NCI-H226 (cell line): Measurements from ENCODE around the gene KIFC1.
A peak's percentile ranks its signal among the peaks of the same experiment; 100 is the strongest.
"Not testable (repeated sequence)": the region's sequence is repeated elsewhere in the genome, so short reads cannot be mapped to it uniquely, and the experiment has no call there.

Experiments
- DNase-seq: peaks from one replicate; pipeline ENCODE4 v3.0.0-alpha.2; 2015

KIFC1 gene, protein sequence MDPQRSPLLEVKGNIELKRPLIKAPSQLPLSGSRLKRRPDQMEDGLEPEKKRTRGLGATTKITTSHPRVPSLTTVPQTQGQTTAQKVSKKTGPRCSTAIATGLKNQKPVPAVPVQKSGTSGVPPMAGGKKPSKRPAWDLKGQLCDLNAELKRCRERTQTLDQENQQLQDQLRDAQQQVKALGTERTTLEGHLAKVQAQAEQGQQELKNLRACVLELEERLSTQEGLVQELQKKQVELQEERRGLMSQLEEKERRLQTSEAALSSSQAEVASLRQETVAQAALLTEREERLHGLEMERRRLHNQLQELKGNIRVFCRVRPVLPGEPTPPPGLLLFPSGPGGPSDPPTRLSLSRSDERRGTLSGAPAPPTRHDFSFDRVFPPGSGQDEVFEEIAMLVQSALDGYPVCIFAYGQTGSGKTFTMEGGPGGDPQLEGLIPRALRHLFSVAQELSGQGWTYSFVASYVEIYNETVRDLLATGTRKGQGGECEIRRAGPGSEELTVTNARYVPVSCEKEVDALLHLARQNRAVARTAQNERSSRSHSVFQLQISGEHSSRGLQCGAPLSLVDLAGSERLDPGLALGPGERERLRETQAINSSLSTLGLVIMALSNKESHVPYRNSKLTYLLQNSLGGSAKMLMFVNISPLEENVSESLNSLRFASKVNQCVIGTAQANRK

DNA sequence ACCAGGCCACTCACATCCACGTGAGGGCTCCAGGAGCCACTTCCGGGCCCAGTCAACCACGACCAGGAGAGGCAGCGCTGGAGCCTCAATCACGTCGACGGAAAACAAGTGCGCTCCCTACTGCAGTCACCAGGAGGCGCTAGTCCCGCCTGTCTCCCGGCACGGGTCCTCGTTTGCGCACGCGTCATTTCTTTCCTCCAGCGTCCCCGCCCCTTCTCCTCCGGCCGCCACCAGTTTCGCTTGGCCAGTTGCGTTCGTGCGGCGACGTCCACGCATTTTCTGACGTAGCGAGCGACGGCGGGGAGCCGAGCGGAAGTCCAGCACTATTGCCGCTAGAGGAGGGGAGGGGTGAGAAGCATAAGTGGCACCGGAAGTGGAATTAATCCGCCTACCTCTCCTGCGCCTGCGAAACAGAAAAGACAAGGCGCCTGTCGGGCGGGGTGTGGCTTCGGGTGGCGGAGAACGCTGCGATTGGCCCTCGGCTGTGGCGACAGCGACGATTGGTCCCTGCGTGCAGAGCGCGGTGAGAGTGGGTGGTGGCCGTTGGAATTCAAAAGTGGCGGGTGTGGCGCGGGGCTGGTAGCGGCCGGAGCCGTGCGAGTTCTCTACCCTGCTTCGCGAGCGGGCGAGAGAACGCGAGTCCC, at the start of gene KIFC1:
Gene KIFC1 (plus strand): TSS at position 546 of the 644 bp plus-strand sequence. CDS start 163 bp downstream, outside the sequence.
- peak; percentile 100 for DNase-seq

- not testable (repeated sequence) for DNase-seq
Measured at GRCh38 chr6:33343606-33343952, 48.0 kb upstream of the KIFC1 start.

- no peak for DNase-seq
Measured at GRCh38 chr6:33343953-33344611, 47.5 kb upstream of the KIFC1 start.

DNA sequence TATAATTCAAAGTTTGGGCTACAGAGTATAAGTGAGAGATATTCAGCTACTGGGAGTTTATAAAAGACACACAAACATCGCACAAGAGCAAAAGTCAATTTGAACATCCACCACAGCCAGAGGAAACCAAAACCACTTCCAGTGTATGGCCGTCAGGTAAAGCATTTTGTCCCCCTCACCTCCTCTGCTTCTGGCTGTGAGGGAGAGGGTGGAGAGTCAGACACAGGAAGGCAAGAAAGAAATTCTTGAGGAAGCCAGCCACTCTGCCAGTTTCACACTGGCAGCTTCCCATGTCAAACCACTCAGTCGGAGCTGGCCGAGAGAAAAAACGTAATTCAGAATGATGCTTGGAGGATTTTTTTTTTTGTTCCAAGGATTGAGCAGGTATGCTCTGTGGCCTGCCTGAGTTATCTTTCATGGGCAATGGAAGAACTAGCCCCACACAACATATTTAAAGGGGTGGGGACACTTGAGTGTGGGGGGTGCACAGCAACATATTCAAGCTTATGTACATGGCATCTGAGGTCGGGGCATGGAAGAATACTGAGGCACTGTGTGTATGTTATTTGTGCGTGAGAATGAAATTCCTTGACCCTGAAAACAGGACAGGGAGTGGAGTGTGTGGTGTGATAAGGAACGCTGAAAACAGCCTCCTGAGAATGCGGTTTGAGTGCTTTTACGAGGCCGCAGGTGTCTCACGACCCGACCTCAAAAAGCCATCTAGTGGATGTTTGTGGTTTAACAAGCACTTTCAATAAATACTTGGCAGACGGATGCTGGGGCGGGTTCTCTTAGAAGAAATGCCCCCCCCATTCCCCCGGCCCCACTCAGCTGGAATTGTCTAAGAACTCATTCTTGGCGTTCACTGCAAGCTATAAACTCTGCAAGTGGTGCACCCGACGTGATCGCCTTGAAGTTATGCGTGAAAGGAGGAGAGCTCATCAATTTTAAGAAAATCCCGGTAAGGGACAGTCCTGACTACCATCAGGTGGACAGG, 46.6 kb upstream of the KIFC1 start:
- DNase-seq, result peak; percentile 81

GRCh38 chr6:33346972-33347371, 44.7 kb upstream of the KIFC1 start:
- peak; percentile 55 for DNase-seq

GRCh38 chr6:33347816-33348215, 43.8 kb upstream of the KIFC1 start:
- no peak for DNase-seq

DNA sequence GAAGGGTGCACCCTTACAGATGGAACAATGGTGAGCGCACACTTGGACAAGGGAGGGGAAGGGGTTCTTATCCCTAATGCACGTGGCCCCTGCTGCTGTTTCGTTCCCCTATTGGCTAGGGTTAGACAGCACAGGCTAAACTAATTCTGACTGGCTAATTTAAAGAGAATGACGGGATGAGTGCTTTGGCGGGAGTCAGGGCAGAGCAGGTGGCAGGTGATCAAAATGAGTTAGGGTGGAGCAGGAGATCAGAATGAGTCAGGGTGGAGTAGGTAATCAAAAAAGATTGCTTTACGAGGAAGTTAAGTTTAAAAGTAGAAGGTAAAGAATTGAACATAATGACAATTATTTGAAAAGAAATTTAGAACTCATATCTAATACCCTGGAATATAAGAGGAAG, 35.8 kb upstream of the KIFC1 start:
- DNase-seq, result not testable (repeated sequence)

GRCh38 chr6:33356295-33356694, 35.3 kb upstream of the KIFC1 start:
- no peak for DNase-seq

DNA sequence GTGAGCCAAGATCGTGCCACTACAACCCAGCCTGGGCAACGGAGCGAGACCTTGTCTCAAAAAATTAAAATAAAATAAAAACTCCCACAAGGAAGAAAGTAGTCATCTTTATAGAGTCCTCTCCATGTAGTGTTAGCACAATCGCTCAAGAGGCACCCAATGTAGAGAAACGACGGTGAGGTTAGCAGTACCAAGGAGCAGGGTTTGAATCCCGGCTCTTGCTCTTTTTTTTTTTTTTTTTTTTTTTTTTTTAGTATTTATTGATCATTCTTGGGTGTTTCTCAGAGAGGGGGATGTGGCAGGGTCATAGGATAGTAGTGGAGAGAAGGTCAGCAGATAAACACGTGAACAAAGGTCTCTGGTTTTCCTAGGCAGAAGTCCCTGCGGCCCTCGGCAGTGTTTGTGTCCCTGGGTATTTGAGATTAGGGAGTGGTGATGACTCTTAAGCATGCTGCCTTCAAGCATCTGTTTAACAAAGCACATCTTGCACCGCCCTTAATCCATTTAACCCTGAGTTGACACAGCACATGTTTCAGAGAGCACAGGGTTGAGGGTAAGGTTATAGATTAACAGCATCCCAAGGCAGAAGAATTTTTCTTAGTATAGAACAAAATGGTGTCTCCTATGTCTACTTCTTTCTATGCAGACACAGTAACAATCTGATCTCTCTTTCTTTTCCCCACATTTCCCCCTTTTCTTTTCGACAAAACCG, 34.3 kb upstream of the KIFC1 start:
- not testable (repeated sequence) for DNase-seq

- DNase-seq, result no peak
Measured at GRCh38 chr6:33359331-33359730, 32.3 kb upstream of the KIFC1 start.

- DNase-seq, result not testable (repeated sequence)
Measured at GRCh38 chr6:33363486-33363885, 28.1 kb upstream of the KIFC1 start.

DNA sequence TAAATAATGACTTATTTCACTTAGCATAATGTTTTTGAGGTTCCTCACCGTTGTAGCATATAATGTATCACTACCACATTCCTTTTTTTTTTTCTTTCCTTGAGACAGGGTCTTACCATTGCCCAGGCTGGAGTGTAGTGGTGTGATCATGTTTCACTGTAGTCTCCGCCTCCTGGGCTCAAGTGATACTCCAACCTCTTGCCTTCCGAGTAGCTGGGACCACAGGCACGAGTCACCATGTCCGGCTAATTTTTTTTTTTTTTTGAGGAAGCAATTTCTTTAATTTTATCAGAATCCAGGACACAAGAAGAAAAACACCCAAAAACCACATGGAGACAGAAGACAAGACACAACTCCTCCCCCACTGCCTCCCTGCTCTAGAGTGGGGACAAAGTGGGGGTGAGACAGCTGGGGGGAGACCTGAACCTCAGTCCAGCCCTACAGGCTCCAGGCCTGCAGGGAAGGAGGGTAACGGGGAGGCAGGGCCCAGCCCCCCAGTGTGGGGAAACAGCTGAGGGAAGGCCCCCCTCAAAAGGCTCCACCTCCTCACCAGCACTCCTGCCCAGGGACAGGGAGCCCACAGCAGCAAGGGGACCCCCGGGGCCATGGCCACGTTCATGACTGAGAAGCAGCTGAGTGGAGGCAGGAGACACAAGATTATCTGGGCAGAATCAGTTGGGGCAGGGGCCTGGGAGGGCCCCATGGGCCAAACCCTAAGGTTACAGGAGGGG, 27.0 kb upstream of the KIFC1 start:
- not testable (repeated sequence) for DNase-seq

GRCh38 chr6:33365206-33365971, 26.2 kb upstream of the KIFC1 start:
- not testable (repeated sequence) for DNase-seq

DNA sequence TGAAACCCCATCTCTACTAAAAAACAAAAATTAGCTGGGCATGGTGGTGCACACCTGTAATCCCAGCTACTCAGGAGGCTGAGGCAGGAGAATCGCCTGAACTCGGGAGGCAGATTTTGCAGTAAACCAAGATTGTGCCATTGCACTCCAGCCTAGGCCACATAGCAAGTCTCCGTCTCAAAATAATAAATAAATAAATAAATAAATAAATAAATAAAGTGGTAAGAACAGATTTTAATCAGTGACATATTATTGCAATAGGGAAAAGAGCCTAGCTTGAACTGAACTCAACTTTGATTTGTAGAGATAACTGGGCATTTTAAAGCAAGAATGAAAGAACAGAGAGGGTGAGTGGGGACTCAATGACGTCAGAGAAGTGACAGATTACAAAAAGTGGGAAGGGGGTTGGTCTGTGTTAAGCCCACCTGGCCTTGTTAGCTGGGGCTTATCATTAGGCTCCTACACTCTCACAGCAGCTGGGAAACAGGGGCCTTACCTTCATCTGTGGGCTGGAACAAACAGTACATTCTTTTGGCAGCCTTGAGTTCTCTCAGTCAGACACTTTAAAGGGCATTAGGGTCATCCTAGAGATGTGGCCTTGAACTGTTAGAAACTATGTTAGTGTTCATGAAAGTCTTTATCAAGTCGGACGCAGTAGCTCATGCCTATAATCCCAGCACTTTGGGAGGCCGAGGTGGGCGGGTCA, 24.5 kb upstream of the KIFC1 start:
- DNase-seq, result no peak

DNA sequence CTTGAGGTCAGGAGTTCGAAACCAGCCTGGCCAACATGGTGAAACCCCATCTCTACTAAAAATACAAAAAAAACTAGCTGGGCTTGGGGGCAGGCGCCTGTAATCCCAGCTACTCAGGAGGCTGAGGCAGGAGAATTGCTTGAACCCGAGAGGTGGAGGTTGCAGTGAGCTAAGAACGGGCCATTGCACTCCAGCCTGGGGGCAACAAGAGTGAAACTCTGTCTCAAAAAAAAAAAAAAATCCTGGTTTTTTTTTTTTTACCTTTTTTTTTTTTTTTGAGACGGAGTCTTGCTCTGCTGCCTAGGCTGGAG, 24.0 kb upstream of the KIFC1 start:
- not testable (repeated sequence) for DNase-seq

DNA sequence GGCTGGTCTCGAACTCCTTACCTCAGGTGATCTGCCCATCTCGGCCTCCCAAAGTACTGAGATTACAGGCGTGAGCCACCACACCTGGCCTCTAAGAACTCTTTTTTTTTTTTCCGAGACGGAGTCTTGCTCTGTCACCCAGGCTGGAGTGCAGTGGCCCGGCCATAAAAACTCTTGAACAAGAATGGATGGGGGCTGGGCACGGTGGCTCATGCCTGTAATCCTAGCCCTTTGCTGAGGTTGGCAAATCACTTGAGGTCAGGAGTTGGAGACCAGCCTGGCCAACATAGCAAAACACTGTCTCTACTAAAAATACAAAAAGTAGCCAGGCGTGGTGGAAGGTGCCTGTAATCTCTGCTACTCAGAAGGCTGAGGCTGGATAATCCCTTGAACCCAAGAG, 19.7 kb upstream of the KIFC1 start:
- not testable (repeated sequence) for DNase-seq

DNA sequence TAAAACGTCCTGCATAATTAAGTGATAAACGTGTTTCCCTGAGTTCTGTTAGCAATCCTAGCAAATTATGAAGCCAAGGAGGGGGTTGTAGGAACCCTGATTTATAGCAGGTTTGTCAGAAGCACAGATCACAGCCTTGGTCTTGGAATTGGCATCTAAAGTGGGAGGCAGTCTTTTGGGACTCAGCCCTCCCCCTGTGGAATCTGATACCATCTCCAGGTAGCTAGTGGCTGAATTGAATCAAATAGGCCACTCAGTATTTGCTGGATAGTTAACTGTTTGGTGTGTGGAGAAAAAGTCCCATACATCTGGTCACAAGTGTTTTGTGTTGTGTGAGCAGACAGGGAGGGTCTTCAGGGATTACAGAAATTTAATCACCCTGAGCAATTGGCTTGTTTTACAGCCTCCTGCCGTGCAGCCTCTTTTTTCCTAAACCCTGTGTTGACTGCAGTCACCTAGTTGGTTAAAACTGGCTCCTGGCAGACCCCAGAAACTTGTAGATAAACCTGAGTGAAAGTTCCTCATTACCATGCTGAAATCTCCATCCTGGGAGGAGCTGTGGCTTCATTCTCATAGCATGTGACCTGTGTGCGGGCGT, 19.0 kb upstream of the KIFC1 start:
- DNase-seq, result no peak

- no peak for DNase-seq
Measured at GRCh38 chr6:33373960-33374910, 17.4 kb upstream of the KIFC1 start.
